Measurements from ENCODE around the gene FAM177A1. TPM values are rescaled to one million over a fixed set of nuclear protein-coding genes. Genes with fewer than 3 reads are reported as not detected.

Gene FAM177A1
- total and polyA plus RNA-seq, 2 of the 13 experiments (the other 11 are each of a cell fraction or from before 2014, with no cell fraction given), result 72.9 to 119 TPM

- no peak for TF ChIP-seq ZNF280D (CRISPR knock-in tag; IDR thresholded peaks at IDR 0.05)
- no peak for TF ChIP-seq NFIB (CRISPR knock-in tag; IDR thresholded peaks at IDR 0.05; ENCODE audit: borderline replicate concordance)
- TF ChIP-seq UBTF (CRISPR knock-in tag; IDR thresholded peaks at IDR 0.05), result no peak
- no peak for TF ChIP-seq EED (CRISPR knock-in tag; IDR thresholded peaks at IDR 0.05)
- TF ChIP-seq PPARG (CRISPR knock-in tag; conservative IDR thresholded peaks at IDR 0.05), result peak; percentile 60; the same call in 1 of the 2 replicates
- TF ChIP-seq MIXL1 (CRISPR knock-in tag; IDR thresholded peaks at IDR 0.05), result peak; percentile 85; the same call in 1 of the 2 replicates
- TF ChIP-seq ZBTB14 (CRISPR knock-in tag; IDR thresholded peaks at IDR 0.05), result no peak
- no peak for TF ChIP-seq ZNF781 (CRISPR knock-in tag; IDR thresholded peaks at IDR 0.05; ENCODE audit: borderline replicate concordance, not compliant biosample characterization)
- TF ChIP-seq PAXIP1 (CRISPR knock-in tag; conservative IDR thresholded peaks at IDR 0.05), result peak; percentile 82
- TF ChIP-seq ZNF800 (CRISPR knock-in tag; IDR thresholded peaks at IDR 0.05), result no peak
- TF ChIP-seq HDAC6 (IDR thresholded peaks at IDR 0.05; ENCODE audit: low read depth, low read length), result no peak
- no peak for TF ChIP-seq CREM (IDR thresholded peaks at IDR 0.05)
- no peak for TF ChIP-seq CREM (CRISPR knock-in tag; IDR thresholded peaks at IDR 0.05)
- TF ChIP-seq REPIN1 (CRISPR knock-in tag; IDR thresholded peaks at IDR 0.05; ENCODE audit: borderline replicate concordance, low read depth), result peak; percentile 69; the same call in 1 of the 2 replicates
- no peak for TF ChIP-seq HMGXB4 (CRISPR knock-in tag; IDR thresholded peaks at IDR 0.05; ENCODE audit: borderline replicate concordance in 1 of 2, low read depth in 1 of 2)
Observed at GRCh38 chr14:35078082-35078481, 32.0 kb downstream of the FAM177A1 start (continued).
